A673 (cell line): ENCODE measurements around the gene PPP2R3B.

Experiments
- EZH2 ChIP-seq: fragments of 200-600 bp; sonication (generic); IDR thresholded peaks from 2 replicates; pipeline ENCODE4 v1.6.1; 2017; ENCODE audit warnings: borderline replicate concordance, low read depth, mild to moderate bottlenecking, mixed read lengths, antibody characterized with exemption, low read length; ENCODE audit not compliant: poor library complexity, severe bottlenecking
- TF ChIP-seq, protein P1 (sequence below): fragments of 300-800, 200-600 bp; sonication (generic); conservative IDR thresholded peaks from 2 replicates; pipeline ENCODE4 v1.5.1; 2017; ENCODE audit warnings: low read depth, mild to moderate bottlenecking, antibody characterized with exemption, low read length, moderate library complexity, mixed read lengths

GRCh38 chrX:358651-359143 lies 28.0 kb downstream of the PPP2R3B start:
- TF ChIP-seq, protein P1, sequence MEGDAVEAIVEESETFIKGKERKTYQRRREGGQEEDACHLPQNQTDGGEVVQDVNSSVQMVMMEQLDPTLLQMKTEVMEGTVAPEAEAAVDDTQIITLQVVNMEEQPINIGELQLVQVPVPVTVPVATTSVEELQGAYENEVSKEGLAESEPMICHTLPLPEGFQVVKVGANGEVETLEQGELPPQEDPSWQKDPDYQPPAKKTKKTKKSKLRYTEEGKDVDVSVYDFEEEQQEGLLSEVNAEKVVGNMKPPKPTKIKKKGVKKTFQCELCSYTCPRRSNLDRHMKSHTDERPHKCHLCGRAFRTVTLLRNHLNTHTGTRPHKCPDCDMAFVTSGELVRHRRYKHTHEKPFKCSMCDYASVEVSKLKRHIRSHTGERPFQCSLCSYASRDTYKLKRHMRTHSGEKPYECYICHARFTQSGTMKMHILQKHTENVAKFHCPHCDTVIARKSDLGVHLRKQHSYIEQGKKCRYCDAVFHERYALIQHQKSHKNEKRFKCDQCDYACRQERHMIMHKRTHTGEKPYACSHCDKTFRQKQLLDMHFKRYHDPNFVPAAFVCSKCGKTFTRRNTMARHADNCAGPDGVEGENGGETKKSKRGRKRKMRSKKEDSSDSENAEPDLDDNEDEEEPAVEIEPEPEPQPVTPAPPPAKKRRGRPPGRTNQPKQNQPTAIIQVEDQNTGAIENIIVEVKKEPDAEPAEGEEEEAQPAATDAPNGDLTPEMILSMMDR: no peak
- TF ChIP-seq EZH2: no peak
